HG02981 (cell line): Measurements from ENCODE around the gene PLIN3.
A peak's percentile ranks its signal among the peaks of the same experiment; 100 is the strongest.
"Not testable (repeated sequence)": the region's sequence is repeated elsewhere in the genome, so short reads cannot be mapped to it uniquely, and the experiment has no call there.

ENCODE experiments used
- ATAC-seq: cut with Tn5 transposase; IDR thresholded peaks from one replicate; pipeline ENCODE4 v1.9.1; 2021; ENCODE audit warnings: mild to moderate bottlenecking, moderate library complexity; ENCODE audit not compliant: unreplicated experiment

PLIN3 gene

DNA sequence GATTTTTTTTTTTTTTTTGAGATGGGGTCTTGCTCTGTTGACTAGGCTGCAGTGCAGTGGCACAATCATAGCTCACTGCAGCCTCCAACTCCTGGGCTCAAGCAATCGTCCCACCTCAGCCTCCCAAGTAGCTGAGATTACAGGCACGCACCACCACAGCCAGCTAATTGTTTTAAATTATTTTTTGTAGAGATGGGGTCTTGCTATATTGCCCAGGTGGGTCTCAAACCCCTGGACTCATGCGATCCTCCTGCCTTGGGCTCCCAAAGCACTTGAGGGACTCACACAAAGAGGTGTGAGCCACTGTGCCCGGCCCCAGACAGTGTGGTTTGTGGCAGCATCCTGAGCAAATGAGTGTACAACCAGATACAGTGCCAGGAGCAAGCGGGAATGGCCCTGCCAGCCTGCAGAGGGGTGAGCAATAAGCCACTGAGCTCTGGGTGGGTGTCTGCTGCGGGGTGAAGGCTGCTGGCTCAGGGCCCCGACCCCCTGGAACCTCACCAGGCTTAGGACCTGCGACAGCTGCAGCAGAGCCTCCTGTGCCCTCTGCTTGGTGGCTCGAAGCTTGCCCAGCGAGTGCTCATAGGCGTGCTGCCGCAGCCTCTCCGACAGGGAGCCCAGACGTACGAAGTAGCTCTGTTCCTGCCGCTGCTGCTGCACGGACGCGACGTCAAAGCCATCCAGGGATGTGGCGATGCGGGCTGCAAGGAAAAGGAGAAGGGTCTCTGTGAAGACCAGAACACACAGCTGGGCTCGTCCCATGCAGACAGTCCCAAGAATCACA is 20.1 kb downstream of the PLIN3 start:
- no peak for ATAC-seq

DNA sequence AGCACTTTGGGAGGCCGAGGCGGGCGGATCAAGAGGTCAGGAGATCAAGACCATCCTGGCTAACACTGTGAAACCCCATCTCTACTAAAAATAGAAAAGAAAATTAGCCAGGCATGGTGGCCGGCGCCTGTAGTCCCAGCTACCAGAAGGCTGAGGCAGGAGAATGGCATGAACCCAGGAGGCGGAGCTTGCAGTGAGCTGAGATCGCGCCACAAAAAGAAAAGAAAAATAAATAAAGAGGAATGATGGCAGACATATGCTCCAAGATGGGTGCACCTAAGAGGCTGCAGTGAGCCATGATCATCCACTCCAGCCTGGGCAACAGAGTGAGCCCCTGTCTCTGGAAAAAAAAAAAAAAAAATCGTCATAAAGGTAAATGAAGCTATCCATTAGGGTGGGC is 21.5 kb downstream of the PLIN3 start:
- ATAC-seq = not testable (repeated sequence)

DNA sequence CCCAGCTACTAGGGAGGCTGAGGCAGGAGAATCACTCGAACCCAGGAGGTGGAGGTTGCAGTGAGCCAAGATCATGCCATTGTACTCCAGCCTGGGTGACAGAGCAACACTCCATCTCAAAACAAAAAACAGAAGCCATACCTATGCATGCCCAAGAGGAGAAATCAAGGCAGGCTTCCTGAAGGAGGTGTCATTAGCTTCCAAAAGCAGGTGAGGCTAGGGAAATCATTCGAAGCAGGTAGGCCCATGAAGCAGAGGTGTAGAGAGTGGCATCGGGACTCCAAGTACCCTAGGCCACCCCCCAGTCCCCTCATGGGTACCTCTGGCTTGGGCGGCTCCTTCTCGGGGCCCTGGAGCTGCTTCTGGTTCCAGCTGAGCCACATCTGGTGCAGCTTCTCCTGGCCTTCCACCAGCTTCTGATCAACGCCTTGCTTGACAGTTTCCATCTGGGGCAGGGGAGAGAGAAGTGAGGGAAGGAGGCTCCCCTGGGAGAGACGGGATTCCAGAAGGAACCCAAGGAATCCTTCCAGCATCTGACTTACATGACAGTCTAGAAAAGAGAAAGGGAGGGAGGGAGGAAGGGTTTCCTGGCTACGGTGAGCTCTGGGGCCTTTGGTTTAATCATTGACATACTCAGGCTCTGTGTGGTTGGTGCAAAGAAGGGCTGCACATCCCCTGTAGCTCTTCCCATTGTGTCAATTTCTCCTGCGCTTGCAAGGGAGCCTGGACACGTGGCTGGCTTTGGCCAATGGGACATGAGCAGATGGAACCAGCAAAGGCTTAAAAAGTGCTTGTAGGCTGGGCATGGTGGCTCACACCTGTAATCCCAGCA is 22.9 kb downstream of the PLIN3 start:
- no peak for ATAC-seq

DNA sequence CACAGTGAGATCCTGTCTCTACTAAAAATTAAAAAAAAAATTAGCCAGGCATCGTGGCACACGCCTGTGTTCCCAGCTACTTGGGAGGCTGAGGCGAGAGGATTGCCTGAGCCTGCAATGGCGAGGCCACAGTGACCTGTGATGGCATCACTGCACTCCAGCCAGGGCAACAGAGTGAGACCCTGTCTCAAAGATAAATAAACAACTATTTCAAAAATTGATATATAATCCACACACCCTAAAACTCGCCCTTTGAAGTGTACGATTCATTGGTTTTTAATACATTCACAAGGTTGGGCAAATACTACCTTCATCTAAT is 23.9 kb downstream of the PLIN3 start:
- ATAC-seq = no peak

DNA sequence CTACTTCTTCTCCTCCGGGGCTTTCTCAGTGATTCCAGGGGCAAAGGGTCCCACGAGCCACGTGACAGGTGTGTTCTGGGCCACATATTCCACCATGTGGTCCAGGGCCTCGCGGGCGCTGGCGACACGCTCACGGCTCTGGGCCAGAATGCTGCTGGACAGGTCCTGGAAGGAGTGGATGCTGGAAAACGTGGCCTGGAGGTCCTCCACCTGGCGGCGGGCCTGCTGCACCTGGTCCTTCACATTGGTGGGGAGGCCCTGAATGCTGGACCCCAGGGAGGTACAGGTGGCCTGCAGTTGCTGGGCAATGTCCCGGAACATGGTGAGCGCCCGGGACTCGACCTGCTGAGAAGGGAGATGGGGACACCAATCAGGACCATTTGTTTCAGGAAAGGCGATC is 28.3 kb downstream of the PLIN3 start:
- no peak for ATAC-seq

DNA sequence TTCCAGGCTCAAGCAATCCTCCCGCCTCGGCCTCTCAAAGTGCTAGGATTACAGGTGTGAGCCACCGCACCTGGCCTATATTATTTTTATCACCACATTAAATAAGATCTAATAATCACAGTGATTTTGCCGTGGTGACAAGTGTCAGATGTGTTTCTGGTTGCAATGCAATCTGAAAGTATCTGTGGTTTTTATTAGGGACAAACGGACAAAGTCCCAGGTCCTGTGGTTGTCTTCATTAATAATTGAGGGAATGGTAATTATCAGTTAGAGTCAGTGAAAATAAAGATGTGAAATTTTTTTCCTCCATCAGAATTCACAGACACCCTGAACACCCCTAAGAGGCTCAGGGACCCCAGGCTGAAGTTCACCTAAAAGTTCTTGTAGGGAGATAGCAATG is 34.7 kb downstream of the PLIN3 start:
- ATAC-seq = no peak

DNA sequence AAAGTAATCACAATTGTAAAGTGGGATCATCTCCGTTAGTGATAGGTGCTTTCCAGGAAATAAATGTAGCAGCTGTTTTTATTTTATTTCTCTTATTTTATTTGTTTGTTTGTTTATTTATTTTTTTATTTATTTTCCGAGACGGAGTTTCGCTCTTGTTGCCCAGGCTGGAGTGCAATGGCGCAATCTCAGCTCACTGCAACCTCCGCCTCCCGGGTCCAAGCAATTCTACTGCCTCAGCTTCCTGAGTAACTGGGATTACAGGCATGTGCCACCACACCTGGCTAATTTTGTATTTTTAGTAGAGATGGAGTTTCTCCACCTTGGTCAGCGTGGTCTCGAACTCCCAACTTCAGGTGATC is 35.5 kb downstream of the PLIN3 start:
- not testable (repeated sequence) for ATAC-seq

DNA sequence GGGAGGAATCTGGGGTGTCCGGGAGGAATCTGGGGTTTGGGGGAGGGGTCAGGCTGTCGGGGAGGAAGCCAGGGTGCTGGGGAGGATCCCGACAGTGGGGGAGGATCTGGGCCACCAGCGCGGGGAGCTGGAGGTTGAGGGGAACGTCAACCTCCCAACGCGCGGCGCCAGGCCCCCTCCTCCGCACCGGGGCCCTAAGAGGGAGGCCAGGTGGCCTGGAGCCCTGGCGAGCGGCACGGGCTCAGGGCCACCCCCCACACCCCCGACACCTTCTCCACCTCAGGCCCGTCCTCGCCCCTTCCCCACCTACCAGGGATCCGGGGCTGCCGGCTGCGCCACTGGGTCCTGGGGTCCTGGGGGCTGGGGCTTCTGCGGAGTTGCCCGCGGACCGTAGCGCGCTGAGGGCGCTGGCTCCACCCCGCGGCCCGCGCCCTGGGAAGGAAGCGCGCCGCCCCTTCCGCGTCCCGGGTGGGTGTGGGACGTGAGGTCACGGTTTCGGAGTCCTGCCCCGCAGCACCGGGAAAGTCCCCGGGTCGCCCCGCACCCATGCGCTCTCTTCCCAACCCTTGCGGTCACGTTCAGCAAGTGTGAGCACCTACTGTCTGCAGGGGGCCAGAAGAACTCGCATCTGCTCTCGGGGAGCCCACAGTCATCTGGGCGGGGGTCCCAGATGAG is 36.0 kb downstream of the PLIN3 start, which contains the start of gene TICAM1:
TSS of gene TICAM1 (minus strand) at position 409 of the 675 bp plus-strand sequence. CDS start 13,335 bp downstream, outside the sequence.
- peak; percentile 53 for ATAC-seq

DNA sequence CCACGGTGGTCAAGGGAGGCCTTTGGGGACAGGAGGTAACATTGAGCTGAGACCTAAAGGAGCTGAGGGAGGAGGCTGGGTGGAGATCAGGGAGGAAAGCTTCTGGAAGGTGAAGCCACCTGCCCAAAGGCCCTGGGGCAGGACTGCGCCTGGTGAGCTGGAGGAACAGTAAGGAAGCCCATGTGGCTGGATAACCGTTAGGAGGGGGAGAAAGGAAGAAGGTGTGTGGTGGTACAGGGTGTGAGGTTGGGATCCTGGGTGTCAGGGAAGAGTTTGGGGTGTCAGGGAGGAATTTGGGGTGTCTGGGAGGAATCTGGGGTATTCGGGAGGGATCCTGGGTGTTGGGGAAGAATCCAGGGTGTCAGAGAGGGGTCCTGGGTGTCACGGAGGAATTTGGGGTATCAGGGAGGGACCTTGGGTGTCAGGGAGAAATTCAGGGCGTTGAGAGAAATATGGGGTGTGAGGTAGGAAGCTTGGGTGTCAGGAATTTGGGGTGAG is 36.6 kb downstream of the PLIN3 start:
- ATAC-seq = no peak

DNA sequence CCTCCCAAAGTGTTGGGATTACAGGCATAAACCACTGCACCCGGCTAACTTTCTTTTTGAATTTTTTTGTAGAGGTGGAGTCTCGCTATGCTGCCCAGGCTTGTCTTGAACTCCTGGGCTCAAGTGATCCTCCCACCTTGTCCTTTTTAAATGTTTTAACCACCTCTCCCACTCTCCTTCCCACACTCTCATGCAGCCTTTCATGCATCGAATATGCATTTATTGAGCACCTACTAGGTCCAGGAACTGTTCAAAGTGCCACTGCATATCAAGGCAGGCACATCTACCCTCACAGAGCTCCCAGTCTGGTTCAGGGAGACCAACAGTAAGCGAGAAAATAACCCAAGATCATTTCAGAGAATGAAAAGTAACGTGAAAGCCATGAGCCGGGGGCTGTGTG is 37.1 kb downstream of the PLIN3 start:
- ATAC-seq = no peak

DNA sequence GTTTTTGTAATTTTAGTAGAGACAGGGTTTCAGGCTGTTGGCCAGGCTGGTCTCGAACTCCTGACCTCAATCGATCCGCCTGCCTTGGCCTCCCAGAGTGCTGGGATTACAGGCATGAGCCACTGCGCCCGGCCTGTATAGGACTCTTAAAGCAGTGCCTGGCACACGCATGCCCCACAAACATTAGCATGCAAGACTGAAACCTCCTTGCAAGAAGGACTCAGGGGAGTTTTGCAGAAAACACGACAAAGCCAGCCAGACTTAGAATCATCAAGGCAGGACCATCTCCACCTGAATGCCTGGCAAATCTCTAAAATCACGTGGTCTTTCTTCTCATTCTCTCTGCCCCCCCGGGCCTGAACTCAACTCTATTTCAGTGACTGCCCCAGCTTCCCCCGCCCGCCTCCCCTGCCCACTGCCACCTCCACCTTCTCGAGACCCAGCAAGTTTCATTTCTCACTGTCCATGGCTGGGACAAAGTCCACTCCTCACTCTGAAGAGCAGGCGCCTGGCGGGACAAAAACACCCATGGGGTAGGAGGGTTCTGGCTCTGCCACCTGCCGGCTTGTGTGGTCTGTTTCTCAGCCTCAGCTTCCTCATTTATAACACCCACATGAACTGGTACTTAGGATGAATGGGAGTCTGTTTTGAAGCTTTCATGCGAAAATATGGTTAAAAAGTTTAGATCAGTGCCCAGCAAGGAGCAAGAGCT is 38.3 kb downstream of the PLIN3 start:
- no peak for ATAC-seq

DNA sequence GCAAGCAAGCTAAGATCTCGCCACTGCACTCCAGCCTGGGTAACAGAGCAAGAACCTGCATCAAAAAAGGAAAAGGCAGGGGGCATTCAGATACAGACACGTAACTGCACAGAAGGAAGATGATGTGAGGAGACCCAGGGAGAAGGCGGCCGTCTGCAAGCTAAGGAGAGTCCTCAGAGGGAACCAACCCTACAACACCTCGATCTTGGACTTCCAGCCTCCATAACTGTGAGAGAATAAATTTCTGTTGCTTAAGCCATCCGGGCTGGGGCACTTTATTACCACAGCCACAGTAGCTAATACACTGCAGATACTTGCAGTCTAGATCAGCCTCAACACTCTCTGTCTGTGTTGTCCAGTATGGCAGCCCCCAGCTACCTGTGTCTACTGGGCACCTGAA is 43.9 kb downstream of the PLIN3 start:
- ATAC-seq = no peak

DNA sequence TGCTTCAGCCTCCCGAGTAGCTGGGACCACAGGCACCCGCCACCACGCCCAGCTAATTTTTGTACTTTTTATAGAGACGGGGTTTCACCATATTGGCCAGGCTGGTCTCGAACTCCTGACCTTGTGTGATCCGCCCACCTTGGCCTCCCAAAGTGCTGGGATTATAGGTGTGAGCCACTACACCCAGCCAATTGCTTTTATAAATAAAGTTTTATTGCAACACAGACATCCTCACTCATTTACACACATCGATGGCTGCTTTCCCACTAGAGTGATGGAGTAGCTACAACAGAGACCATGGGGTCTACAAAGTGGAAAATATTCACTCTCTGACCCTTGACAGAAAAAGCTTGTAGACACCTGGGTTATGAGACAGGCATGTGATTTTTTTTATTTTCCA is 45.1 kb downstream of the PLIN3 start:
- not testable (repeated sequence) for ATAC-seq

DNA sequence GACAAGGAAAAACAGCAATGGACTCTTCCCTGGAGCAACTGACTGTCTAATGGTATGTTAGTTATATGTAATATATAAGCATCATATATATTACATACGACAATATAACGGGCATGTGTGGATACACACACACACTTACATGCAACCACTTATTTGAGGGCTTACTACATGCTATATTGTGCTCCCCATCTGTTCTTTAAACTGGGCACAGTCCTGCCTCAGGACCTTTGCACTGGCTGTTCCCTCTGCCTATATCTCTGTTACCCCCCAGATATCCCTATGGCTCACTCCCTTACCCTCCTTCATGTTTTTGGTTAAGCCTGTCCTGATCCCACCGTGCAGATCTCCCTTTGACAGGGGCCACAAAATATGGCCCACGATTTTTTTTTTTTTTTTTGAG is 46.2 kb downstream of the PLIN3 start:
- ATAC-seq = no peak

DNA sequence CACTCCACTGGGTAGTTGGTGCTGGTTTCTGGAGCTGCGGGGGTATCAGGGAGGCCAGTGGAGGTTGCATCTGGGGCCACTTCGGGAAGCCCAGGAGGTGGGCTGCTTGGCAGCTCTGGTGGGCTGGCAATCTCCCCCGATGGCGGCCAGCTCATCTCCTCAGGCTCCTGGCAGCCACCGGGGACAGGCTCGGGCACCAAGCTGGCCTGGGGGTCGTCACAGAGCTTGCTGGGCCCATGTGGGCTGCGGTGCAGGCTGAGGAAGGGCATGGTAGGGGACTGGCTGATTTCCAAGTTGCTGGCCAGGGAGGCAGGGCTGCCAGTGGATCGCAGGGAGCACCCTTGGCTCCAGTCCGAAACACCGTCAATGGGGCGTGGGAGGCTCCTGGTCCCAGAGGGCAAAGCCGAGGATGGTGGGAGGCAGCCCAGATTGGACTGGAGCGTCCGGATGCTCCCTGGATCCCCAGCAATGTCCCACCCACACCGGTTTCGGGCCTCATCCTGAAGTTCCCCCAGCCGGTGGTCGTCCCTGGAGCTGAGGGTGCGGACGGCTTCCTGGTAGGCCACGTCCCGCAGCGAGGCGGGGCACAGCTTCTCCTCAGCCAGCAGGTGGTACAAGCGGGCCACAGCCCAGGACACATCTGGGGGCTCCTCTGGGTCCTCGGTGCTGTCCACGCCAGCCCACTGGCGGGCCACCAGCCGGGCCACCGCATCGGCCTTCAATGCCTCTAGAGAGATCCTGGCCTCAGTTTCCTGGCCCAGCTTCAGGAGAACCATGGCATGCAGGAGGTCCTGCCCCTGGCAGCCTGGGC is 49.8 kb downstream of the PLIN3 start:
- no peak for ATAC-seq

DNA sequence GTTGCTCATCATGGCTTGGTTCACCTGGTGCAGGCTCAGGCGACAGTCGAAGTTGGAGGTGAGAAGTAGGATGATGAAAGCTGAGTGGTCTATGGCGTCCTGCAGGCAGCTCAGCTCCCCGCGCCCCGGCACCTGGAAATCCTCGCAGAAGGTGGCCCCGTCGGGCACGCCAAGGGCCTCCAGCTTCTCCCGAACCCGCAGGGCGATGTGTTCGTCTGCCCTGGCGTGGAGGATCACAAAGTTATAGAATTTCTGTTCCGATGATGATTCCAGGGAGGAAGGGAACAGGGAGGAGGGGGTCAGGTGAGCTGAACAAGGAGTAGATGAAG is 50.6 kb downstream of the PLIN3 start:
- no peak for ATAC-seq

DNA sequence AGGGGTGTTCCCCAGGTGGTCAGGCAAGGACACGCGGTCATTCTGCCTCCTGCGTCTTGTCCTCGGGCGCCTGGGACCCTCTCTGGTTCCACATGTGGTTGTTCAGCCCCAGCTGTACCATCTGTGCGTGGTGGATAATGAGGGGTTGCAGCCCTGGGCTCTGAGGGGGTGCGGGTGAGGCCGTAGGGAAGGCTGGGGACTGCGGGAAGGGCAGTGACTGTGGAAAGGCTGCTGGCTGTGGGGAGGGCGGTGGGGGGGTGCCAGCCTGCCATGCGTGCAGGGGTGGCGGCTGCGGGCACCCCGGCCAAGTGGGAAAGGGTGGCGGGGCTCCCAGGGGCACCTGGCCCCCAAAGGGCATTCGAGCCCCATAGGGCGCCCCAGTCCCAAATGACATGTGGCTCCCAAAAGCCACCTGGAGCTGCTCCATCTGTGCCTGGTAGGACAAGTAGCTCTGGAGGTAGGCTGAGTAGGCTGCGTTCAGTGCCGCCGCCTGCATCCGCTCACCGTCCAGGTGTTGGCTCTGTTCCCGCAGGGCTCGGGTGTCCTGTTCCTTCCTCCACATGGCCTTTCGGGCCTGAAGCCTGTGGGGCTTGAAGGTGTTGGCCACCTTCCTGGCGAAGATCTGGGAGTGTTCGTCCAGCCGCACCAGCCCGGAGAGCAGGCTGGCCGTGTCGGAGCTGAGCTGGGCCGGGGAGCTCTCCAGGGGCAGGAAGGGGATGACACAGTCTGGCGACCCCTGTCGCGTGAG is 51.1 kb downstream of the PLIN3 start:
- no peak for ATAC-seq

DNA sequence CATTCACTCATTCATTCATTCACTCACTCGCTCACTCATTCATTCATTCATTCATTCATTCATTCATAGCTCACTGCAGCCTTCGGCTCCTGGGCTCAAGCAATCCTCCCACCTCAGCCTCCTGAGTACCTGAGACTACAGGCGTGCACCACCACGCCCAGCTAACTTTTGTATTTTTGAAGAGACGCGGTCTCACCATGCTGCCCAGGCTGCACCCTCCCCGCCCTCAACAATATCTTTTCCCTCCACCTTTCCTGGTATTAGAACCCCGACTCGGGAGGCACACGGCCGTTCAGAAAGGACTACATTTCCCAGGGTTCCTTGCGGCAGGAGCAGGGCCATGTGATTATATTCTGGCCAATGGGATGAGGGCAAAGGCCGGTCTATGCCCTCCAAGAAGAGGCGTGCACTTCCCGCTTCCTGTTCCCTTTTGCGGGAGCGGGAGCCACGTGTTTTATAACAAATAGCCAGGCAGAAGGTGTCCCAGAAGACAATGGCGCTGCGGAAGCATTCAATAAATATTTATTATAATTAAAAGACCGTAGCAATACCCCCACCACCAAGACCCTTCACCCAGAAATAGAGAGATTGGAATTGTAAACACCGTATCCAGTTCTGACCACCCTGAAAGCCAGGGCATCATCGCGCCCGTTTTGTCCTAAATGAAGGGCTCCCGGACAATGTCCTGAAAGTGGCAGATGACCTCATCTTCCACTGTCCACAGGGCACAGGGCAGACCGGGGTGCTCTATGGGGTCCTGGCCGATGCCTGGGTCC is 51.9 kb downstream of the PLIN3 start:
- ATAC-seq = peak; percentile 67
